Liver (tissue), 9 donors: ENCODE data around the gene TMEM178B. TPM values are rescaled to one million over a fixed set of nuclear protein-coding genes. Genes with fewer than 3 reads are reported as not detected.

Source experiments
- DNase-seq: peaks from one replicate; pipeline ENCODE4 v3.0.0-alpha.2; 2017; ENCODE audit warnings: low spot score
- H3K27ac ChIP-seq, 2 donors: one replicate each; pipeline ENCODE4 v1.7.0; 2013; ENCODE audit warnings: inconsistent platforms in 2 of 2, low read length in 2 of 2, control low read depth in 1 of 2, low read depth in 1 of 2, mild to moderate bottlenecking in 1 of 2
- H3K27me3 ChIP-seq, 4 donors: one replicate each; pipeline versions ENCODE4 v1.6.1 to v1.7.0; 2013; ENCODE audit warnings: low read length in 3 of 4, inconsistent platforms in 1 of 4, mild to moderate bottlenecking in 1 of 4, moderate library complexity in 1 of 4; ENCODE audit not compliant: control insufficient read depth in 4 of 4, insufficient read depth in 4 of 4
- H3K36me3 ChIP-seq, 4 donors: one replicate each; pipeline versions ENCODE4 v1.6.1 to v1.7.0; 2013; ENCODE audit warnings: low read length in 3 of 4, mild to moderate bottlenecking in 3 of 4, low read depth in 1 of 4, moderate library complexity in 1 of 4; ENCODE audit not compliant: control insufficient read depth in 4 of 4, insufficient read depth in 3 of 4
- H3K4me1 ChIP-seq, 4 donors: one replicate each; pipeline versions ENCODE4 v1.6.1 to v1.7.0; 2013; ENCODE audit warnings: low read length in 3 of 4, mild to moderate bottlenecking in 3 of 4, moderate library complexity in 1 of 4; ENCODE audit not compliant: control insufficient read depth in 4 of 4, insufficient read depth in 4 of 4
- H3K4me3 ChIP-seq, 3 donors: one replicate each; pipeline versions ENCODE4 v1.6.1 to v1.7.0; 2013; ENCODE audit warnings: low read length in 3 of 3, control low read depth in 1 of 3, low read depth in 1 of 3, mild to moderate bottlenecking in 1 of 3
- H3K9ac ChIP-seq, 2 donors: one replicate each; pipeline ENCODE4 v1.7.0; 2013; ENCODE audit warnings: low read length in 2 of 2, mild to moderate bottlenecking in 2 of 2, moderate library complexity in 2 of 2, control low read depth in 1 of 2, low read depth in 1 of 2
- H3K9me3 ChIP-seq, 4 donors: one replicate each; pipeline versions ENCODE4 v1.6.1 to v1.7.0; 2013; ENCODE audit warnings: low read length in 3 of 4; ENCODE audit not compliant: control insufficient read depth in 4 of 4
- EGR1 ChIP-seq, 2 donors: IDR thresholded peaks; 2 replicates each; pipeline ENCODE4 v1.6.1; 2016 to 2018; ENCODE audit warnings: antibody characterized with exemption in 2 of 2, low read depth in 2 of 2
- FOXA1 ChIP-seq: IDR thresholded peaks from 2 replicates; pipeline ENCODE4 v1.6.1; 2016; ENCODE audit warnings: antibody characterized with exemption
- FOXA2 ChIP-seq: IDR thresholded peaks from 2 replicates; pipeline ENCODE4 v1.6.1; 2016; ENCODE audit warnings: antibody characterized with exemption
- HNF4G ChIP-seq: IDR thresholded peaks from 2 replicates; pipeline ENCODE4 v1.6.1; 2016; ENCODE audit warnings: antibody characterized with exemption
- JUND ChIP-seq, 2 donors: IDR thresholded peaks; 2 replicates each; pipeline ENCODE4 v1.6.1; 2016; ENCODE audit warnings: antibody characterized with exemption in 2 of 2
- NR2F2 ChIP-seq: IDR thresholded peaks from 2 replicates; pipeline ENCODE4 v1.6.1; 2016; ENCODE audit warnings: antibody characterized with exemption
- RAD21 ChIP-seq, 2 donors: IDR thresholded peaks; 2 replicates each; pipeline ENCODE4 v1.6.1; 2016; ENCODE audit warnings: antibody characterized with exemption in 2 of 2, mild to moderate bottlenecking in 2 of 2
- RXRA ChIP-seq, 2 donors: IDR thresholded peaks; 2 replicates each; pipeline ENCODE4 v1.6.1; 2017 to 2018; ENCODE audit warnings: antibody characterized with exemption in 2 of 2, mild to moderate bottlenecking in 1 of 2
- SP1 ChIP-seq: IDR thresholded peaks from 2 replicates; pipeline ENCODE4 v1.6.1; 2018; ENCODE audit warnings: antibody characterized with exemption, mild to moderate bottlenecking
- YY1 ChIP-seq: IDR thresholded peaks from 2 replicates; pipeline ENCODE4 v1.6.1; 2016; ENCODE audit warnings: antibody characterized with exemption, mild to moderate bottlenecking
- WGBS: extraction: QIAGEN DNeasy Blood & Tissue Kit; methylation state at CpG from one replicate; pipeline ENCODE4 v1.1.7; 2013; 5-methylcytosine and 5-hydroxymethylcytosine counted together
- polyA plus RNA-seq, 2 donors: library from polyadenylated mRNA; stranded (reverse) in 1 of 2; unstranded in 1 of 2; fragments of 200-250 nt in 1 of 2; fragments of >200 nt in 1 of 2; fragmentation: Nextera tagmentation in 1 of 2; extraction: Ambion mirVana in 1 of 2; gene quantifications; one replicate each; pipeline versions ENCODE4 v1.2.1 to v1.2.3, GENCODE V29; 2013 to 2015
- total RNA-seq, 2 donors: library from RNA; depleted of rRNA; stranded (reverse); fragments of >200 nt; gene quantifications; one replicate each; pipeline ENCODE4 v1.2.3, GENCODE V29; 2014
- TF ChIP-seq, protein P1 (sequence below): fragments of 150-350 bp; IDR thresholded peaks from 2 replicates; pipeline ENCODE4 v1.5.1; 2017; ENCODE audit warnings: improper control_type of control experiment, low read depth, low read length; ENCODE audit not compliant: missing input control
- TF ChIP-seq, protein P2 (sequence below): IDR thresholded peaks from 2 replicates; pipeline ENCODE4 v1.6.1; 2016; ENCODE audit warnings: antibody characterized with exemption, mild to moderate bottlenecking
- TF ChIP-seq, protein P3 (sequence below): IDR thresholded peaks from 2 replicates; pipeline ENCODE4 v1.6.1; 2016; ENCODE audit warnings: antibody characterized with exemption
- TF ChIP-seq, protein P4 (sequence below): IDR thresholded peaks from 2 replicates; pipeline ENCODE4 v1.6.1; 2016; ENCODE audit warnings: antibody characterized with exemption
- TF ChIP-seq, protein P5 (sequence below): IDR thresholded peaks from 2 replicates; pipeline ENCODE4 v1.6.1; 2016; ENCODE audit warnings: antibody characterized with exemption
- donor health status: healthy.
- donor health status: healthy.
- donor health status: healthy.
- donor health status: healthy.
- donor health status: healthy.

The TMEM178B gene
- total and polyA plus RNA-seq, 4 donors: under 0.01 to 0.02 (median under 0.01) TPM; not detected in 1

DNA sequence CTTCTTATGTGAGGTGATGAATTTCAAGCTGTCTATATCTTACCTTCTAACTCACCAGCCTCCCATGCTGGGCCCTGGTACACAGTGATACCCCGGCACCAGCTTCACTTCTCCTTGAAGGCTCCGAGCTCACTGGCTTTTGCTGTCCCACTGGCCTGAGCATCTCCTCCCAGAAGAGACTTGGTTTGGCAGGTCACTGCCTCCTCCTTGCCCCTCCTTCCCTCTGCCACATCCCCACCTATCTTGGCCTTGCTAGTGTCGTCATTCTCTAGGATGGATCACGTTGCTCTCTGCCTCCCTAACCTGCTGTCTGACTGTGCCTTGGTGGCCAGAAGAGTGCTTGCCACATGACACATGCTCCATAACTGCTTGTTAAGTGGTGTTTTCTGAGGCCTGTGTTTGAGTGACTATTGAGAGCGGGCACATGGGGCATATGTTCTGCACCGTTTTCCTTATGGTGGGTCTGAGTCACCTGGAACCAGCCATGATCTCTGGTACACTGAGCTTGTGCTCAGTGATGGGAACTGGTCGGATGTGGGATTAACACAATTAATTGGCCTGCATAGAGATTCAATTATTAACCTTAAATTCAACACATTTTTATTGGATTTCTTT lies 86.5 kb downstream of the TMEM178B start:
- Histone ChIP-seq H3K4me3 (no peak overlapping the region), H3K27ac (no peak overlapping the region), H3K9me3 (no peaks in the 10 kb centered on the region), H3K36me3 (no peaks in the 10 kb centered on the region), H3K27me3 (peaks cover 0 to 3% (median 0%) of the 10 kb centered on the region in 4 donors), H3K9ac (no peak overlapping the region), H3K4me1 (no peaks in the 10 kb centered on the region)
- 89% methylated on average over 7 of the region's 7 CpGs for WGBS
- TF ChIP-seq, protein P1, sequence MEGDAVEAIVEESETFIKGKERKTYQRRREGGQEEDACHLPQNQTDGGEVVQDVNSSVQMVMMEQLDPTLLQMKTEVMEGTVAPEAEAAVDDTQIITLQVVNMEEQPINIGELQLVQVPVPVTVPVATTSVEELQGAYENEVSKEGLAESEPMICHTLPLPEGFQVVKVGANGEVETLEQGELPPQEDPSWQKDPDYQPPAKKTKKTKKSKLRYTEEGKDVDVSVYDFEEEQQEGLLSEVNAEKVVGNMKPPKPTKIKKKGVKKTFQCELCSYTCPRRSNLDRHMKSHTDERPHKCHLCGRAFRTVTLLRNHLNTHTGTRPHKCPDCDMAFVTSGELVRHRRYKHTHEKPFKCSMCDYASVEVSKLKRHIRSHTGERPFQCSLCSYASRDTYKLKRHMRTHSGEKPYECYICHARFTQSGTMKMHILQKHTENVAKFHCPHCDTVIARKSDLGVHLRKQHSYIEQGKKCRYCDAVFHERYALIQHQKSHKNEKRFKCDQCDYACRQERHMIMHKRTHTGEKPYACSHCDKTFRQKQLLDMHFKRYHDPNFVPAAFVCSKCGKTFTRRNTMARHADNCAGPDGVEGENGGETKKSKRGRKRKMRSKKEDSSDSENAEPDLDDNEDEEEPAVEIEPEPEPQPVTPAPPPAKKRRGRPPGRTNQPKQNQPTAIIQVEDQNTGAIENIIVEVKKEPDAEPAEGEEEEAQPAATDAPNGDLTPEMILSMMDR: no peak
- no peak for TF ChIP-seq RXRA (IDR thresholded peaks at IDR 0.05)
- no peak for TF ChIP-seq EGR1 (IDR thresholded peaks at IDR 0.05; ENCODE audit: low read depth in 2 of 2)
- TF ChIP-seq, protein P2, sequence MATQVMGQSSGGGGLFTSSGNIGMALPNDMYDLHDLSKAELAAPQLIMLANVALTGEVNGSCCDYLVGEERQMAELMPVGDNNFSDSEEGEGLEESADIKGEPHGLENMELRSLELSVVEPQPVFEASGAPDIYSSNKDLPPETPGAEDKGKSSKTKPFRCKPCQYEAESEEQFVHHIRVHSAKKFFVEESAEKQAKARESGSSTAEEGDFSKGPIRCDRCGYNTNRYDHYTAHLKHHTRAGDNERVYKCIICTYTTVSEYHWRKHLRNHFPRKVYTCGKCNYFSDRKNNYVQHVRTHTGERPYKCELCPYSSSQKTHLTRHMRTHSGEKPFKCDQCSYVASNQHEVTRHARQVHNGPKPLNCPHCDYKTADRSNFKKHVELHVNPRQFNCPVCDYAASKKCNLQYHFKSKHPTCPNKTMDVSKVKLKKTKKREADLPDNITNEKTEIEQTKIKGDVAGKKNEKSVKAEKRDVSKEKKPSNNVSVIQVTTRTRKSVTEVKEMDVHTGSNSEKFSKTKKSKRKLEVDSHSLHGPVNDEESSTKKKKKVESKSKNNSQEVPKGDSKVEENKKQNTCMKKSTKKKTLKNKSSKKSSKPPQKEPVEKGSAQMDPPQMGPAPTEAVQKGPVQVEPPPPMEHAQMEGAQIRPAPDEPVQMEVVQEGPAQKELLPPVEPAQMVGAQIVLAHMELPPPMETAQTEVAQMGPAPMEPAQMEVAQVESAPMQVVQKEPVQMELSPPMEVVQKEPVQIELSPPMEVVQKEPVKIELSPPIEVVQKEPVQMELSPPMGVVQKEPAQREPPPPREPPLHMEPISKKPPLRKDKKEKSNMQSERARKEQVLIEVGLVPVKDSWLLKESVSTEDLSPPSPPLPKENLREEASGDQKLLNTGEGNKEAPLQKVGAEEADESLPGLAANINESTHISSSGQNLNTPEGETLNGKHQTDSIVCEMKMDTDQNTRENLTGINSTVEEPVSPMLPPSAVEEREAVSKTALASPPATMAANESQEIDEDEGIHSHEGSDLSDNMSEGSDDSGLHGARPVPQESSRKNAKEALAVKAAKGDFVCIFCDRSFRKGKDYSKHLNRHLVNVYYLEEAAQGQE: no peak
- no peak for TF ChIP-seq NR2F2
- TF ChIP-seq HNF4G: no peak
- TF ChIP-seq, protein P3, sequence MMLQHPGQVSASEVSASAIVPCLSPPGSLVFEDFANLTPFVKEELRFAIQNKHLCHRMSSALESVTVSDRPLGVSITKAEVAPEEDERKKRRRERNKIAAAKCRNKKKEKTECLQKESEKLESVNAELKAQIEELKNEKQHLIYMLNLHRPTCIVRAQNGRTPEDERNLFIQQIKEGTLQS: no peak
- TF ChIP-seq SP1: no peak
- TF ChIP-seq YY1: no peak
- TF ChIP-seq, protein P4, sequence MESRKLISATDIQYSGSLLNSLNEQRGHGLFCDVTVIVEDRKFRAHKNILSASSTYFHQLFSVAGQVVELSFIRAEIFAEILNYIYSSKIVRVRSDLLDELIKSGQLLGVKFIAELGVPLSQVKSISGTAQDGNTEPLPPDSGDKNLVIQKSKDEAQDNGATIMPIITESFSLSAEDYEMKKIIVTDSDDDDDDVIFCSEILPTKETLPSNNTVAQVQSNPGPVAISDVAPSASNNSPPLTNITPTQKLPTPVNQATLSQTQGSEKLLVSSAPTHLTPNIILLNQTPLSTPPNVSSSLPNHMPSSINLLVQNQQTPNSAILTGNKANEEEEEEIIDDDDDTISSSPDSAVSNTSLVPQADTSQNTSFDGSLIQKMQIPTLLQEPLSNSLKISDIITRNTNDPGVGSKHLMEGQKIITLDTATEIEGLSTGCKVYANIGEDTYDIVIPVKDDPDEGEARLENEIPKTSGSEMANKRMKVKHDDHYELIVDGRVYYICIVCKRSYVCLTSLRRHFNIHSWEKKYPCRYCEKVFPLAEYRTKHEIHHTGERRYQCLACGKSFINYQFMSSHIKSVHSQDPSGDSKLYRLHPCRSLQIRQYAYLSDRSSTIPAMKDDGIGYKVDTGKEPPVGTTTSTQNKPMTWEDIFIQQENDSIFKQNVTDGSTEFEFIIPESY: no peak
- no peak for DNase-seq

DNA sequence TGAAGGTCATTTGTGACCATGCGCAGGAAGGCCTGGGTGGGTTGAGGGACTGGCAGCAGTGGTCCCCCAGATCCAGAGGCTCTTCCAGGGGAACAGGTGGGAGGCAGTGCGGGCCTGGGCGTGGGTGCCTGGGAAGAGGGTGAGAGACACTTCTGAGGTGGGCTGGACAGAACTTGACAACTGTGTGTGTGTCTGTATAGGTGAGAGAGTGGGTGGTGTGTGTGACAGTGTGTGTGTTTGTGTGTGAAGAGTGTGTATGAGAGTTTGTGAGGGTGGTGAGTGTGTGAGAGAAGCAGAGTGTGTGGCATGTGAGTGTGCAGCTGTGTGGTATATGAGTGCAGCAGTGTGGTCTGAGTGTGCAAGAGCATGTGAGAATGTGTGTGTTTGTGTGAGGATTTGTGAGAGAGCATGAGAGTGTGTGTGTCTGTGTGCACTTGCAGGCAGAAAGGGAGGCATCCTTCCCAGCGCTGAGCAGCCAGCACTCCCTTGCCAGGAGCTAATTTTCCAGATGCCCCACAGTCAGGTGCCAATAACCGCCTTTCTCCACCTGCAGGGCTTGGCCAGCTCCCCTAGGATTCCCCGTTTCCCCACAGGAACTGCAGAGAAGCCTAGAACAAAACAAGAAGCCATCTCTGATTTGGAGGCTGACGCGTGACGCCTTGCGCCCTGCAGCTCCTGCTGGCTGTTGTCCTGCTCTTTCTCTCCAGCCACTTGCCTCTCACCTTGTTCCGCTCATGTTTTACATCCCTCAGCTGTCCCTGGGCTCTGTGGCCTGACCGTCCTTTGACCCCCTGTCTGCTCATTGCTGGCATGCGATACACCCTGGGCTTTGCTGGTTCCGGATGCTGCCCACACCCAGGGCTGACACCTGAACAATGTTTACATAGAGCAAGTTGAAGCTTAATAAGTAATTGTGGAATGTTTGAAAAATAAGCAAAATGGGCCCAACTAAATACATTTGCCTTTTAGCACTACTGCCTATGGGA lies 88.0 kb downstream of the TMEM178B start:
- WGBS: 78% methylated on average over 14 of the region's 14 CpGs
- Histone ChIP-seq H3K4me1 (no peaks in the 10 kb centered on the region), H3K36me3 (no peaks in the 10 kb centered on the region), H3K4me3 (no peak overlapping the region), H3K27me3 (peaks cover 0 to 3% (median 0%) of the 10 kb centered on the region in 4 donors), H3K9ac (no peak overlapping the region), H3K27ac (no peak overlapping the region), H3K9me3 (no peaks in the 10 kb centered on the region)
- DNase-seq: no peak
- TF ChIP-seq FOXA1 (no peak), FOXA2 (no peak), NR2F2 (no peak), RXRA (IDR thresholded peaks at IDR 0.05) (no peak), EGR1 (IDR thresholded peaks at IDR 0.05; ENCODE audit: low read depth in 2 of 2) (no peak), HNF4G (no peak), JUND (IDR thresholded peaks at IDR 0.05) (no peak), YY1 (no peak), RAD21 (IDR thresholded peaks at IDR 0.05) (no peak)
- TF ChIP-seq, protein P5, sequence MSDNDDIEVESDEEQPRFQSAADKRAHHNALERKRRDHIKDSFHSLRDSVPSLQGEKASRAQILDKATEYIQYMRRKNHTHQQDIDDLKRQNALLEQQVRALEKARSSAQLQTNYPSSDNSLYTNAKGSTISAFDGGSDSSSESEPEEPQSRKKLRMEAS: no peak
- TF ChIP-seq, protein P3: no peak
- TF ChIP-seq, protein P4: no peak
- TF ChIP-seq, protein P1: no peak
